ENCODE results near the gene METTL24.

The METTL24 gene

DNA sequence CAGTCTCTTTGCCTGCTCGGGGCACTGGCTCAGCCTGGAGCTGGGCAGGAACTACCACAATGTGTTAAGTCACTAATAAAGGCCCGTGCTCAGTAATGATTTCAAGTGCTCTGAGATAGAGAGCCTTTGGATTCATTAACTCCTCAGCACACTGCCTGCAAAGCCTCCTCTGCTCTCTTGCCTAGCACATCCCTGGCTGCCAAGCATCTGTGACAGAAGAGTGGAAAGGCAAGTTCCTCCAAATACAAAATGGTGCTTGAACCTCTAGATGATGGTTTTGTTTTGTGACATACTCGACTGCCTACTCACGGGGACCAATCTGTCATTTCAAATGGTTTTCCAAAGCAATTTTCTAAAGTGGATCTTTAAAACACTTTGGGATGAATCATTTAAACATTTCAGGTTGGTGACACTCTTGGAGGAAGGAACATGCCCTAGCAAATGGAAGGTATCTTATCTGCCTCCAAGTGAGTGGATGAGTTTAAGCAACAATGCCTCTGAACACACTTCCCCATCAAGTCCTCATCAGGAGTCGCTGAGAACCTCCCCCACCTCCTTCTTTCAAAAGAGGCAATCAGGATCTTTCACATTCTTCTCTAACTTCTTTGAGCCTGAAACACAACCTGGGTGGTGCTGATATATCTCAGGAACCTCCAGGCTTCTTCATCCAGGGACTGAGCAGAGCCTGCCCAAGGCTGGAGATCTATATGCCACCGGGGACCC, 35.8 kb downstream of the METTL24 start:
- no peaks in the 10 kb centered on the region for H3K36me3 ChIP-seq (replicated peaks)
- H3K4me3 ChIP-seq (ENCODE audit: low read depth, low read length): no peak overlapping the region
- no peak overlapping the region for H3K27ac ChIP-seq
- TF ChIP-seq, protein P1, sequence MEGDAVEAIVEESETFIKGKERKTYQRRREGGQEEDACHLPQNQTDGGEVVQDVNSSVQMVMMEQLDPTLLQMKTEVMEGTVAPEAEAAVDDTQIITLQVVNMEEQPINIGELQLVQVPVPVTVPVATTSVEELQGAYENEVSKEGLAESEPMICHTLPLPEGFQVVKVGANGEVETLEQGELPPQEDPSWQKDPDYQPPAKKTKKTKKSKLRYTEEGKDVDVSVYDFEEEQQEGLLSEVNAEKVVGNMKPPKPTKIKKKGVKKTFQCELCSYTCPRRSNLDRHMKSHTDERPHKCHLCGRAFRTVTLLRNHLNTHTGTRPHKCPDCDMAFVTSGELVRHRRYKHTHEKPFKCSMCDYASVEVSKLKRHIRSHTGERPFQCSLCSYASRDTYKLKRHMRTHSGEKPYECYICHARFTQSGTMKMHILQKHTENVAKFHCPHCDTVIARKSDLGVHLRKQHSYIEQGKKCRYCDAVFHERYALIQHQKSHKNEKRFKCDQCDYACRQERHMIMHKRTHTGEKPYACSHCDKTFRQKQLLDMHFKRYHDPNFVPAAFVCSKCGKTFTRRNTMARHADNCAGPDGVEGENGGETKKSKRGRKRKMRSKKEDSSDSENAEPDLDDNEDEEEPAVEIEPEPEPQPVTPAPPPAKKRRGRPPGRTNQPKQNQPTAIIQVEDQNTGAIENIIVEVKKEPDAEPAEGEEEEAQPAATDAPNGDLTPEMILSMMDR (IDR thresholded peaks at IDR 0.05; ENCODE audit: low read depth, low read length, missing control alignments): no peak
- in situ Hi-C loops (cut with HindIII; ENCODE audit: low pct_ligation_motif_present, low sequenced_read_pairs): no loop called here
- DNase-seq: no peak
- no peaks in the 10 kb centered on the region for H3K27me3 ChIP-seq (replicated peaks)

DNA sequence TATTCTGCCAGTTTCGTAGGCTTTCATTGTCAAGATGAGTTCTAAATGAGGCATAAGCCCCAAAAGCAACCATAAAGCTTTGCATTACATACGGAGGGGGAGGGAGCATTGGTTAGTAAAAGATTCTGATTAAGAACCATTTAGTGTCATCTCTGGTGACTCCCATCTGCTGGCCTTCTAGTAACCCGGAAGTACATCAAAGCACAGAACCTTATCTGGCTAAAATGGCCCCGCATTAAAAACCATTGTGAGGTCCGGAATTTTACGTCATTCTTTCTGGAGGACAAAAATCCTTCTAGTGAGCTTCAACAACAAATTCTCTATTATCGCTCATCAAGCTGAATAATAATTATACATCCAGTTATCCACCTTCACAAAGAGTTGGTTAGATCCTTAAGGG, 37.8 kb downstream of the METTL24 start:
- TF ChIP-seq, protein P1 (IDR thresholded peaks at IDR 0.05; ENCODE audit: low read depth, low read length, missing control alignments): no peak
- no peaks in the 10 kb centered on the region for H3K36me3 ChIP-seq (replicated peaks)
- no peak for DNase-seq
- in situ Hi-C loops (cut with HindIII; ENCODE audit: low pct_ligation_motif_present, low sequenced_read_pairs): no loop called here
- no peak overlapping the region for H3K27ac ChIP-seq
- H3K4me3 ChIP-seq (ENCODE audit: low read depth, low read length): no peak overlapping the region
- H3K27me3 ChIP-seq (replicated peaks): no peaks in the 10 kb centered on the region

DNA sequence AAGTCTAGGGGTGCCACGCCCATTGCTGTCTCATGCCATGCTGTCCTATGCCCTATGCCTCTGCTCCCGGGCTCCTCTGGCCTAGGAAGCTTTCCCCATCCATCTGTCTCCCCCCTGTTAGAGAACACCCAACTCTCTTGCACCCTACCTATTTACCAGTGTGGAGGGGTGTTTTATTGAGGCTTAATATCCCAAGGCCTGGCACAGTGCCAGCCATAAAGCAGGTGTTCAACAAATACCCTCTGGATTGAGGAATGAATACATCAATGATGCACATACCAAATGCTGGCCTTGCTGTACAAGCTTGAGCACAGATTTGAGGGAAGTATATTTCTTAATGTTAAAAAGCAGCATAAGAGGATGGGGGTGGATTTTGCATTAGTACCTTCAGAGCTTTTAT, 38.3 kb downstream of the METTL24 start:
- in situ Hi-C loops (cut with HindIII; ENCODE audit: low pct_ligation_motif_present, low sequenced_read_pairs): no loop called here
- H3K4me3 ChIP-seq (ENCODE audit: low read depth, low read length): no peak overlapping the region
- no peak overlapping the region for H3K27ac ChIP-seq
- TF ChIP-seq, protein P1 (IDR thresholded peaks at IDR 0.05; ENCODE audit: low read depth, low read length, missing control alignments): no peak
- H3K36me3 ChIP-seq (replicated peaks): no peaks in the 10 kb centered on the region
- H3K27me3 ChIP-seq (replicated peaks): no peaks in the 10 kb centered on the region
- DNase-seq: no peak

DNA sequence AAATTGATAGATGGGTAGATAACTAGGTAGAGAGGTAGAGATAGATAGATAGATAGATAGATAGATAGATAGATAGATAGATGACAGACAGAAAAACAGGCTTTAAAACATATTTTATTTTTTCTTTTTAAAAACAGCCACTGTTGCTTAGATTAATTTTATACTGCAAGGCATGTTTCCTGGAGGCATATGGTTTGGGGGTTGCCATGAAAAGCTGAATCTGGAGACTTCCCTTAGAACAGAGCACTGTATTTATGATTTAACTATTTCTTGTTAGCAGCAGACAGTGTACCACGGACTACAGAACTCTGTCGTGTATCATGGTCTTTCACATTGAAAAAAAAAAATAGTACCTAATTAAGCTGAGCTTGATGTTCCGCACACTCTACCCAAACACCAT, 38.8 kb downstream of the METTL24 start:
- Histone ChIP-seq H3K27ac (no peak overlapping the region), H3K4me3 (ENCODE audit: low read depth, low read length) (no peak overlapping the region), H3K27me3 (replicated peaks) (no peaks in the 10 kb centered on the region), H3K36me3 (replicated peaks) (no peaks in the 10 kb centered on the region)
- TF ChIP-seq, protein P1 (IDR thresholded peaks at IDR 0.05; ENCODE audit: low read depth, low read length, missing control alignments): no peak
- no peak for DNase-seq
- in situ Hi-C loops (cut with HindIII; ENCODE audit: low pct_ligation_motif_present, low sequenced_read_pairs): no loop called here

DNA sequence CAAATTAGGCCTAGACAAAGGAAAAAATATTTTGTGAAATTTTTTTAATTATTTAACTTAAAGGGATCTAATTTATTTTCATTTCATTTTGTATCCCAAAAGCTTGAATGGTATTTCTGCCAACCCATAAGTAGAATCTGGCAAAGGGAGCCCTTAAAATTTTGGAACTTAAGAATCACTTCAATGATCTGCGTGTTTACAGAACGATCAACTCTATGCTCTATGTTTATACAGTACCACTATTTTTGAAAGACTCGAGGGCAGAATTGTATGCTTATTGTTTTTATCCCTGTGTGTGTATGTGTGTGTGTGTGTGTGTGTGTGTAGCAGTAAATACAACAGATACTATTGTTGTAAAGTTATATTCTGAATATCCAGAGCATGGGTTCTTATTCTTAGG, 39.2 kb downstream of the METTL24 start:
- DNase-seq: no peak
- in situ Hi-C loops (cut with HindIII; ENCODE audit: low pct_ligation_motif_present, low sequenced_read_pairs): no loop called here
- TF ChIP-seq, protein P1 (IDR thresholded peaks at IDR 0.05; ENCODE audit: low read depth, low read length, missing control alignments): no peak
- Histone ChIP-seq H3K27ac (no peak overlapping the region), H3K27me3 (replicated peaks) (no peaks in the 10 kb centered on the region), H3K36me3 (replicated peaks) (no peaks in the 10 kb centered on the region), H3K4me3 (ENCODE audit: low read depth, low read length) (no peak overlapping the region)

DNA sequence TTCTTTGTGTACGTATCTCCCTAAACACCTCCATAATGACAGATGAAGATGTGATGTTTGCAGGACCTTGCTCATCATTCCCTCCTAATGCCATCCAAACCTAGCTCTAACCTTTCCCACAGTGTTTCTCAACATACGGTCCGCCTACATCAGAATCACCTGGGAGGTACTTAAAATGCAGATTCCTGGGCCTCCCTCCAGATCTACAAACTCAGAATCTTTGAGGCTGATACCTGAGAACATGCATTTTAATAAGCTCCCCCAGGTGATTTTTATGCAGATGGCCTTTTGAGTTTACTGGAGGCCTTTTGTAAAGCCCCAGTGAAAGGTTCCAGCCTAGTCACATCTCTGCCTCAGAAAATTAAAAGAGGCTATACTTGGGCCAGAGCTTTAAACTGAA, 40.5 kb downstream of the METTL24 start:
- DNase-seq: no peak

More for the DNA sequence above, 40.5 kb downstream of the METTL24 start:
- Histone ChIP-seq H3K36me3 (replicated peaks) (no peaks in the 10 kb centered on the region), H3K4me3 (ENCODE audit: low read depth, low read length) (no peak overlapping the region), H3K27me3 (replicated peaks) (no peaks in the 10 kb centered on the region), H3K27ac (no peak overlapping the region)
- TF ChIP-seq, protein P1 (IDR thresholded peaks at IDR 0.05; ENCODE audit: low read depth, low read length, missing control alignments): no peak
- in situ Hi-C loops (cut with HindIII; ENCODE audit: low pct_ligation_motif_present, low sequenced_read_pairs): no loop called here
